ENCODE measurements around the gene ZNF587. TPM values are rescaled to one million over a fixed set of nuclear protein-coding genes. Genes with fewer than 3 reads are reported as not detected.
"Not testable (repeated sequence)": the region's sequence is repeated elsewhere in the genome, so short reads cannot be mapped to it uniquely, and the experiment has no call there.

ZNF587 gene
- total RNA-seq, 2 donors from 2014 or later, result 13.7 to 20.1 TPM

DNA sequence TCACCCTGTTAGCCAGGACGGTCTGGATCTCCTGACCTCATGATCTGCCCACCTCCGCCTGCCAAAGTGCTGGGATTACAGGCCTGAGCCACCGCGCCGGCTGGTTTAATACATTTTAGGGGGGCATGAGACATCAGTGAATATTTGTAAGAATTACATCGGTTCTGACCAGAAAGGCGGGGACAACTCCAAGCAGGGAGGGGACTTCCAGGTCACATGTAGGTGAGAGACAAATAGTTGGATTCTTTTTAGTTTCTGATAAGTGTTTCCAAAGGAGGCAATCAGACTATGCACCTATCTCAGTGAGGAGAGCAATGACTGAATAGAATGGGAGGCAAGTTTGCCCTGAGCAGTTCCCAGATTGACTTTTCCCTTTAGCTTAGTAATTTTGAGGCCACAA, 31.3 kb upstream of the ZNF587 start:
- peaks cover 52% of the 10 kb centered on the region for H3K4me1 ChIP-seq
- ATAC-seq, result no peak
- no peak for DNase-seq
- no peak overlapping the region for H3K4me3 ChIP-seq
- no peaks in the 10 kb centered on the region for H3K27me3 ChIP-seq
- intact Hi-C loops (cut with DNase I), result no loop called here
- H3K36me3 ChIP-seq (replicated peaks in 1 of 2; ENCODE audit: insufficient read depth in 1 of 2, low read depth in 2 of 2), result no peaks in the 10 kb centered on the region
- no peak overlapping the region for H3K27ac ChIP-seq
- WGBS, 2 donors, result 81 to 83% methylated on average over 7 of the region's 7 CpGs
- TF ChIP-seq POLR2A (IDR thresholded peaks at IDR 0.05), result no peak
- TF ChIP-seq, protein P1, sequence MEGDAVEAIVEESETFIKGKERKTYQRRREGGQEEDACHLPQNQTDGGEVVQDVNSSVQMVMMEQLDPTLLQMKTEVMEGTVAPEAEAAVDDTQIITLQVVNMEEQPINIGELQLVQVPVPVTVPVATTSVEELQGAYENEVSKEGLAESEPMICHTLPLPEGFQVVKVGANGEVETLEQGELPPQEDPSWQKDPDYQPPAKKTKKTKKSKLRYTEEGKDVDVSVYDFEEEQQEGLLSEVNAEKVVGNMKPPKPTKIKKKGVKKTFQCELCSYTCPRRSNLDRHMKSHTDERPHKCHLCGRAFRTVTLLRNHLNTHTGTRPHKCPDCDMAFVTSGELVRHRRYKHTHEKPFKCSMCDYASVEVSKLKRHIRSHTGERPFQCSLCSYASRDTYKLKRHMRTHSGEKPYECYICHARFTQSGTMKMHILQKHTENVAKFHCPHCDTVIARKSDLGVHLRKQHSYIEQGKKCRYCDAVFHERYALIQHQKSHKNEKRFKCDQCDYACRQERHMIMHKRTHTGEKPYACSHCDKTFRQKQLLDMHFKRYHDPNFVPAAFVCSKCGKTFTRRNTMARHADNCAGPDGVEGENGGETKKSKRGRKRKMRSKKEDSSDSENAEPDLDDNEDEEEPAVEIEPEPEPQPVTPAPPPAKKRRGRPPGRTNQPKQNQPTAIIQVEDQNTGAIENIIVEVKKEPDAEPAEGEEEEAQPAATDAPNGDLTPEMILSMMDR (IDR thresholded peaks at IDR 0.05), result no peak
- no peaks in the 10 kb centered on the region for H3K9me3 ChIP-seq

DNA sequence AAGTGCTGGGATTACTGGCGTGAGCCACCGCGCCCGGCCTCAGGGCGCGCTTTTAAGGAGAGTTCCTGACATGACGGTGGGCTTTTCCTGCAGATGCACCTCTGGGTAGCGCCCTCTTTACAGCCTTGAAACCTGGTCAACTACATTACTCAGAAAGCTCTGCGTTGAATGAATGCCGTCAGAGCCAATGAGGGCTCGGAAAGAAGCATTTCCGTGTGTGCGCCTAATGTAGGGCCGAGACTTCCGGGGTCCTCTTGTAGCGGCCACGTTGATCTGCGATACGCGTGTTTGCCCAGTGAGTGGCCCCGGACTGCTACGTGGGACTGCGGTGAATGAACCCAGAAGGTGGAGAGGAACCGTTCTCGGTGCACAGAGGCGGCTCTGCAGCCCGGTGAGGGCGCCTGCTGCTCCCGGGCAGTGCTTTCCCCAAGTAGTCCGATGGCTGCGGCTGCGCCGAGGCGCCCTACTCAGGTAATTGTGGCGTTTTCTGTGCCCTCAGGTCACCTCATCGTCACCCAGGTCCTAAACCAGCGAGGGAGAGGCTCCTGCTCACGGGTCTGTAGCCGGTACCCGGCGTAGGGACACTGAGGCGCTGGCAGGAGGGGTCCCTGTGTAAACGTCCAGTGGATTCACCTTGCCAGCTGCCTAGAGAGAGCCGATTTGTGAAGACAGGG, 30.0 kb upstream of the ZNF587 start:
- Histone ChIP-seq H3K36me3 (replicated peaks in 1 of 2; ENCODE audit: insufficient read depth in 1 of 2, low read depth in 2 of 2) (no peaks in the 10 kb centered on the region), H3K9me3 (no peaks in the 10 kb centered on the region), H3K27ac (peak overlapping the region; percentile 68 to 90 (median 80)), H3K27me3 (no peaks in the 10 kb centered on the region), H3K4me3 (peak overlapping the region; percentile 64 to 89), H3K4me1 (peaks cover 57% of the 10 kb centered on the region)
- WGBS, 2 donors, result 1% methylated on average over 12 to 44 of the region's 44 CpGs
- DNase-seq (peak; percentile 89 to 95 (median 92)), ATAC-seq (peak; percentile 86)
- intact Hi-C loops (cut with DNase I), result no loop called here
- TF ChIP-seq, protein P1 (IDR thresholded peaks at IDR 0.05), result no peak
- peak; percentile 66 to 87 (median 85) for TF ChIP-seq POLR2A (IDR thresholded peaks at IDR 0.05)

DNA sequence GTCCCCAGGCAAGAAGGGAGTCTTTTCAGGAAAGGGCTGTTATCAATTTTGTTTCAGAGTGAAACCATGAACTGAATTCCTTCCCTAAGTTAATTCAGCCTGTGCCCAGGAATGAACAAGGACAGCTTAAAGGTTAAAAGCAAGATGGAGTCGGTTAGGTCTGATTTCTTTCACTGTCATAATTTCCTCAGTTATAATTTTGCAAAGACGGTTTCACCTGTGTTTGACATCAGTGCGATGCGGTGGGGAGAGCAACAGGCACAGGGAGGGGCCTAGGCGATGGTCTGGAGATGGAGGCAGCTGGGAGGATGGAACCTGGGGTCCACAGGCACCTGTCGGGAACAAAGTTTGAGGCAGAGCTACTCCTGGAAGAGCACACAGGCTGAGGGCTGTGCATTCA, 29.1 kb upstream of the ZNF587 start:
- Histone ChIP-seq H3K27me3 (no peaks in the 10 kb centered on the region), H3K27ac (peak overlapping the region in 3 of 4 donors; percentile 23 to 90 (median 88)), H3K9me3 (no peaks in the 10 kb centered on the region), H3K4me1 (peaks cover 53% of the 10 kb centered on the region), H3K36me3 (replicated peaks in 1 of 2; ENCODE audit: insufficient read depth in 1 of 2, low read depth in 2 of 2) (no peaks in the 10 kb centered on the region), H3K4me3 (peak overlapping the region in 1 of 2 donors; percentile 64)
- intact Hi-C loops (cut with DNase I), result no loop called here
- DNase-seq, result no peak
- TF ChIP-seq, protein P1 (IDR thresholded peaks at IDR 0.05), result no peak
- TF ChIP-seq POLR2A (IDR thresholded peaks at IDR 0.05), result no peak
- ATAC-seq, result no peak
- WGBS, 2 donors, result 33 to 35% methylated on average over 6 of the region's 6 CpGs

DNA sequence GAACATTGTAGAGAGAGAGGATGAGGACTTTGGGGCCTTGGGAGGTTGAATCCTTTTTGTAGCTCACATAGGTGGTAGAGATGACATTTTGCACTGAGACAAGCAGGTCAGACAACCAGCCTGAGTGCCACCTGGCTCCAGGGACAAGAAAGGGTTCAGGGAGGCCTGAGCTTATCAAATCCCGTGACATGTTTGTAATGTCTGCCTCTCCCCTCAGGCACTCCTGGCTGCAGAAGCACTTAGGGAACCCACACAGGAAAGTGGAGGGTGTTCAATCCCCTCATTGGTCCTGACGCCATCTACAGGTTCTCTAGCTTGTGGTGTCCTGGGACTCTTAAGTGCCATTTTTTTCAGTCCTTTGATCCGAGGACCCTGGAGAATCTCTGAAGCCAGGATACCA, 28.6 kb upstream of the ZNF587 start:
- Histone ChIP-seq H3K4me1 (peaks cover 50% of the 10 kb centered on the region), H3K27ac (peak overlapping the region in 2 of 4 donors; percentile 23 to 88)
- DNase-seq; ATAC-seq; H3K9me3 ChIP-seq; H3K4me3 ChIP-seq; intact Hi-C loops (cut with DNase I); H3K27me3 ChIP-seq; H3K36me3 ChIP-seq (replicated peaks in 1 of 2; ENCODE audit: insufficient read depth in 1 of 2, low read depth in 2 of 2): not testable (repeated sequence)
- WGBS, 2 donors, result 22 to 30% methylated on average over 2 to 3 of the region's 3 CpGs

DNA sequence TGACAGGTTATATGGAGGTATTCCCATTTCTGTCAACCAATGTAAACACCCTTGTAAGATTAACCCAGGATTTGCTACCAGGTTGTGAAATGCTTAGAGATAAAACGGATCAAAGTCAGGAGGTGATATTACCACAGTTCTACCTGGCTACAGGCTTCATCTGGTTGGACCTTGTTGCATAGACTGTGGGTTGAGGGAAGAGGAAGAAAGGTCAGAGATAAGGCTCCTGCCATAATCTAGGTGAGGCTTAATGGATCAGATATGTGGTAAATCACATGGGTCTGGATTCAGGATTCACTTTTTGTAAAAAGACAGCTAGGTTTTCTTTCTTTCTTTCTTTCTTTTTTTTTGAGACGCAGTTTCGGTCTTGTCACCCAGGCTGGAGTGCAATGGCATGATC, 28.2 kb upstream of the ZNF587 start:
- ATAC-seq; DNase-seq; H3K4me3 ChIP-seq; intact Hi-C loops (cut with DNase I); H3K9me3 ChIP-seq; H3K36me3 ChIP-seq (replicated peaks in 1 of 2; ENCODE audit: insufficient read depth in 1 of 2, low read depth in 2 of 2); H3K27me3 ChIP-seq; H3K27ac ChIP-seq: not testable (repeated sequence)
- peaks cover 50% of the 10 kb centered on the region for H3K4me1 ChIP-seq
- WGBS, 2 donors, result 73 to 98% methylated on average over 2 to 3 of the region's 3 CpGs

DNA sequence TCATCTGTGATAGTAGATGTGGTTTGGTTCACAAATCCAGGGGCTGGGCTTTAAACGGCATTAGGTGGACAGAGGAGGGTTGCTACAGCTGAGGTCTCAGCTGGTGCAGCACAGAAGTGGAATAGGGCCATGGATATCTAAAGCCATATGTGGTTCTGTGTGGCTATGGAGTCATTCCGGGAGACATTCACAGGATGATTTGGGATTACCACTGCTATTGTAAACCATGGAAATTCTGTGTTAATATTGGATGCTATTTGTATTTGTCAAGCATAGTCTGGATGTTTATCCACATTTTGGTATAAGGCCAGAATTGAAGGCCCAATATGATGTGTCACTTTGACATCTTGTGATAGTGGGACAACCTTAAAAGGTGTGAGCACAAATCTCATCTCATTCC, 26.5 kb upstream of the ZNF587 start:
- H3K4me3 ChIP-seq; H3K9me3 ChIP-seq; intact Hi-C loops (cut with DNase I); H3K27me3 ChIP-seq; H3K36me3 ChIP-seq (replicated peaks in 1 of 2; ENCODE audit: insufficient read depth in 1 of 2, low read depth in 2 of 2); ATAC-seq; DNase-seq: not testable (repeated sequence)
- Histone ChIP-seq H3K27ac (peak overlapping the region in 1 of 4 donors; percentile 39), H3K4me1 (peaks cover 45% of the 10 kb centered on the region)
- whole genome bisulfite sequencing, 2 donors, result 30 to 57% methylated on average over 1 to 2 of the region's 2 CpGs

DNA sequence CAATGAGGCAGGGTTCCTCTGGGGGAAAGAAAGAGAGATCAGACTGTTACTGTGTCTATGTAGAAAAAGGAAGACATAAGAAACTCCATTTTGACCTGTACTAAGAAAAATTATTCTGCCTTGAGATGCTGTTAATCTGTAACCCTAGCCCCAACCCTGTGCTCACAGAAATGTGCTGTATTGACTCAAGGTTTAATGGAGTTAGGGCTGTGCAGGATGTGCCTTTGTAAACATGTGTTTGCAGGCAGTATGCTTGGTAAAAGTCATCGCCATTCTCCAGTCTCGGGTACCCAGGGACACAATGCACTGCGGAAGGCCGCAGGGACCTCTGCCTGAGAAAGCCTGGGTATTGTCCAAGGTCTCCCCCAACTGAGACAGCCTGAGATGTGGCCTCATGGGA, 26.1 kb upstream of the ZNF587 start:
- Histone ChIP-seq H3K4me1 (peaks cover 45% of the 10 kb centered on the region), H3K27ac (peak overlapping the region in 2 of 4 donors; percentile 37 to 39)
- WGBS, 2 donors, result 46% methylated on average over 4 of the region's 4 CpGs; no CpG with 5 or more reads in 1 of the 2 donors
- intact Hi-C loops (cut with DNase I); ATAC-seq; H3K9me3 ChIP-seq; H3K4me3 ChIP-seq; H3K36me3 ChIP-seq (replicated peaks in 1 of 2; ENCODE audit: insufficient read depth in 1 of 2, low read depth in 2 of 2); H3K27me3 ChIP-seq; DNase-seq: not testable (repeated sequence)

Data from body of pancreas (tissue), 4 donors.